Right ventricle myocardium superior (tissue), 1 donor: ENCODE measurements around the gene PROK1. TPM values are rescaled to one million over a fixed set of nuclear protein-coding genes. Genes with fewer than 3 reads are reported as not detected.
A peak's percentile ranks its signal among the peaks of the same experiment; 100 is the strongest.

Experiments
- ATAC-seq: fragments of 200-7000 bp; cut with Tn5 transposase; one replicate; pipeline ENCODE4 v1.9.1; 2020; ENCODE audit warnings: mild to moderate bottlenecking; ENCODE audit not compliant: poor library complexity
- DNase-seq: peaks from one replicate; pipeline ENCODE4 v3.0.0-alpha.2; 2020
- intact Hi-C: fragments of 100-400 bp; cut with DNase I; formaldehyde crosslinking; loops from one replicate; pipeline ENCODE4 v1.11.2; 2022
- total RNA-seq: library from RNA; stranded (reverse); fragmentation: NEBNext Ultra II Directional; extraction: Animal tissue kit (Norgen Biotek cat#: 25700); gene quantifications from one replicate; pipeline ENCODE4 v1.2.1, GENCODE V29; 2021
- donor health status: DM: no; HTN: yes; CAD: no; lungs with severe emphysema.

Gene PROK1
- total RNA-seq, 1 donor from 2014 or later, result not detected

GRCh38 chr1:110460253-110461220 is 9.6 kb downstream of the PROK1 start:
- intact Hi-C loops, result loop anchor here (2.0 kb wide), 2 partner anchors 48 to 258 kb away; no protein-coding TSS in a partner anchor
- ATAC-seq (peak; percentile 88), DNase-seq (peak; percentile 74)

- intact Hi-C loops, result no loop called here
- ATAC-seq, result no peak
- DNase-seq, result no peak
Measured at GRCh38 chr1:110462093-110462492, 11.1 kb downstream of the PROK1 start.

- no peak for ATAC-seq
- no peak for DNase-seq
- intact Hi-C loops, result no loop called here
Measured at GRCh38 chr1:110462964-110463363, 12.0 kb downstream of the PROK1 start.

GRCh38 chr1:110463725-110464124 is 12.8 kb downstream of the PROK1 start:
- DNase-seq (no peak), ATAC-seq (no peak)
- intact Hi-C loops, result no loop called here

- ATAC-seq (no peak), DNase-seq (no peak)
- intact Hi-C loops, result no loop called here
Measured at GRCh38 chr1:110464340-110464739, 13.4 kb downstream of the PROK1 start.

GRCh38 chr1:110465038-110465813 is 14.3 kb downstream of the PROK1 start:
- intact Hi-C loops, result no loop called here
- DNase-seq (no peak), ATAC-seq (no peak)

GRCh38 chr1:110465814-110466380 is 14.9 kb downstream of the PROK1 start:
- no peak for ATAC-seq
- intact Hi-C loops, result no loop called here
- no peak for DNase-seq

- ATAC-seq, result peak; percentile 70
- DNase-seq, result no peak
- intact Hi-C loops, result no loop called here
Measured at GRCh38 chr1:110466646-110467280, 15.8 kb downstream of the PROK1 start.

- ATAC-seq (no peak), DNase-seq (no peak)
- intact Hi-C loops, result no loop called here
Measured at GRCh38 chr1:110471131-110471530, 20.2 kb downstream of the PROK1 start.

- ATAC-seq (no peak), DNase-seq (no peak)
- intact Hi-C loops, result no loop called here
Measured at GRCh38 chr1:110472546-110472945, 21.6 kb downstream of the PROK1 start.

GRCh38 chr1:110474444-110474843 is 23.5 kb downstream of the PROK1 start:
- DNase-seq (no peak), ATAC-seq (no peak)
- intact Hi-C loops, result no loop called here

- intact Hi-C loops, result no loop called here
- no peak for ATAC-seq
- DNase-seq, result no peak
Measured at GRCh38 chr1:110475362-110476027, 24.5 kb downstream of the PROK1 start.

- intact Hi-C loops, result no loop called here
- DNase-seq, result no peak
Measured at GRCh38 chr1:110476028-110476765, 25.2 kb downstream of the PROK1 start.

GRCh38 chr1:110477041-110477440 is 26.1 kb downstream of the PROK1 start:
- intact Hi-C loops, result no loop called here
- ATAC-seq (peak; percentile 69), DNase-seq (no peak)

More at GRCh38 chr1:110476028-110476765, 25.2 kb downstream of the PROK1 start:
- no peak for ATAC-seq

- DNase-seq, result no peak
- ATAC-seq, result peak; percentile 24
- intact Hi-C loops, result no loop called here
Measured at GRCh38 chr1:110477445-110477957, 26.6 kb downstream of the PROK1 start.

GRCh38 chr1:110477967-110478640 is 27.2 kb downstream of the PROK1 start:
- DNase-seq (no peak), ATAC-seq (no peak)
- intact Hi-C loops, result no loop called here

GRCh38 chr1:110478886-110479285 is 27.9 kb downstream of the PROK1 start:
- intact Hi-C loops, result no loop called here
- ATAC-seq, result no peak
- DNase-seq, result no peak
